HEK293T (cell line): ENCODE data around the gene RAB11A.

Experiments
- BHLHE40 ChIP-seq: fragments of 450-650 bp; IDR thresholded peaks from 2 replicates; pipeline ENCODE4 v1.6.1; 2016; ENCODE audit warnings: mild to moderate bottlenecking, moderate library complexity, borderline replicate concordance
- FOXA1 ChIP-seq: fragments of 450-650 bp; IDR thresholded peaks from 2 replicates; pipeline ENCODE4 v1.6.1; 2016; ENCODE audit warnings: mild to moderate bottlenecking
- FOXK2 ChIP-seq: fragments of 450-650 bp; IDR thresholded peaks from 2 replicates; pipeline ENCODE4 v1.6.1; 2016; ENCODE audit warnings: mild to moderate bottlenecking
- L3MBTL2 ChIP-seq: fragments of 450-650 bp; conservative IDR thresholded peaks from 2 replicates; pipeline ENCODE4 v1.6.1; 2016; ENCODE audit warnings: mild to moderate bottlenecking
- PKNOX1 ChIP-seq: fragments of 450-650 bp; IDR thresholded peaks from 2 replicates; pipeline ENCODE4 v1.6.1; 2016
- SP1 ChIP-seq: fragments of 450-650 bp; IDR thresholded peaks from 2 replicates; pipeline ENCODE4 v1.6.1; 2017

DNA sequence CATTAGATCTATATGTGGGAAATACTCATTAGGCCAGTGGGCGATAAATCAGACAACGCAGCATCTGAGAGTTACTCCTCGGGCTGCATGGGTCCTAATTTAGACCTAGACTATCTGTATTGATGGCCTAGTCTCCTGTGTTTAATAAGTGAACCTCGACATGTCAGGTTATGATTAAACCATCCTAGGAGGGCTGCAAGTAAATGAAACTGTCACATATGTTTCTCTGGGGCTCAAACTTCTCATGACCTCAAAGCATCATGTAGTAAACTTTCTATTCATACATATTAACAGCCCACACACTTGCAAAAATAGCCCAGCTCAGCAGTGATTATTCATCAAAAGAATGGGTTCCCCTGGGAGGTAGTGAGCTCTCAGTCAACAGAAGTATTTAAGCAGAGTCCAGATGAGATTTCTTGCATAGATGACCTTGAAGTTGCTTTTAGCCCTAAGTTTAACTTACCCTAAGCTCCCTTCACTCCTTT, 51.6 kb downstream of the RAB11A start:
- TF ChIP-seq L3MBTL2: no peak
- TF ChIP-seq BHLHE40: no peak
- TF ChIP-seq FOXK2: no peak
- TF ChIP-seq SP1: no peak
- TF ChIP-seq FOXA1: no peak
- no peak for TF ChIP-seq PKNOX1
